Adrenal gland (tissue), 5 donors: ENCODE data around the gene WDFY4.

Experiments used
- CTCF ChIP-seq, 6 experiments: fragments of 450-650 bp in 4 of 6; fragments of 200-600 bp in 2 of 6; sonication (generic) in 1 of 6; IDR thresholded peaks; 1 replicate in 5 of 6; 2 replicates in 1 of 6; pipeline versions ENCODE4 v1.5.1 to v1.8.0; 2016 to 2021; ENCODE audit warnings: antibody characterized with exemption in 6 of 6, mild to moderate bottlenecking in 2 of 6, moderate library complexity in 1 of 6
- POLR2A ChIP-seq, 2 donors: fragments of 450-650 bp; IDR thresholded peaks; one replicate each; pipeline ENCODE4 v1.6.1; 2017; ENCODE audit warnings: antibody characterized with exemption in 2 of 2, mild to moderate bottlenecking in 2 of 2, moderate library complexity in 1 of 2
- donor health status: DM: no; HTN: no; CAD: no.

GRCh38 chr10:48640326-48640725, 44.3 kb upstream of the WDFY4 start:
- TF ChIP-seq POLR2A (IDR thresholded peaks at IDR 0.05) (no peak), CTCF (IDR thresholded peaks at IDR 0.05) (no peak)
